B cell (primary cell): ENCODE results near the gene MAGI2. TPM values are rescaled to one million over a fixed set of nuclear protein-coding genes. Genes with fewer than 3 reads are reported as not detected.

ENCODE experiments used
- ATAC-seq: fragments of 200-7000 bp; cut with Tn5 transposase; one replicate; pipeline ENCODE4 v1.10.0; 2021; ENCODE audit warnings: low read depth, mild to moderate bottlenecking, moderate number of reproducible peaks, moderate library complexity
- CTCF ChIA-PET: fragments of 350-600 bp; sonication (Branson Sonifier 250); formaldehyde crosslinking; loops from one replicate; lab custom pipeline; 2021; ENCODE audit warnings: antibody characterized with exemption, inconsistent platforms; lab: Charles Lee
- POLR2A ChIA-PET: fragments of 350-600 bp; sonication (Branson Sonifier 250); formaldehyde crosslinking; loops from one replicate; lab custom pipeline; 2021; ENCODE audit warnings: antibody characterized with exemption; lab: Charles Lee
- DNase-seq: peaks from one replicate; pipeline ENCODE4 v3.0.0; 2013
- H2AFZ ChIP-seq: 2 replicates; pipeline ENCODE4 v1.6.1; 2012; ENCODE audit warnings: mild to moderate bottlenecking, low read depth, low read length; ENCODE audit not compliant: insufficient read depth, poor library complexity, severe bottlenecking
- H3K27ac ChIP-seq, 2 donors: 1 replicate in 1 of 2; 2 replicates in 1 of 2; pipeline ENCODE4 v1.5.1; 2012 to 2013; ENCODE audit warnings: low read length in 2 of 2, mild to moderate bottlenecking in 2 of 2, moderate library complexity in 1 of 2
- H3K27me3 ChIP-seq, 4 experiments: fragments of 200-600 bp in 1 of 4; sonication (generic) in 1 of 4; replicated peaks in 1 of 4; 1 replicate in 2 of 4; 2 replicates in 2 of 4; pipeline versions ENCODE4 v1.6.1 to v1.7.0; 2013 to 2016; ENCODE audit warnings: low read length in 3 of 4, mild to moderate bottlenecking in 2 of 4, mixed read lengths in 1 of 4, moderate library complexity in 1 of 4; ENCODE audit not compliant: insufficient read depth in 4 of 4, control insufficient read depth in 3 of 4; ENCODE audit errors: control extremely low read depth in 1 of 4
- H3K36me3 ChIP-seq, 2 experiments: replicated peaks in 1 of 2; 1 replicate in 1 of 2; 2 replicates in 1 of 2; pipeline versions ENCODE4 v1.6.1 to v1.7.1; 2013; ENCODE audit warnings: low read length in 1 of 2; ENCODE audit not compliant: insufficient read depth in 2 of 2, control insufficient read depth in 1 of 2; ENCODE audit errors: control extremely low read depth in 1 of 2, extremely low read depth in 1 of 2
- H3K4me1 ChIP-seq, 2 donors: fragments of 200-600 bp in 1 of 2; sonication (generic) in 1 of 2; 1 replicate in 1 of 2; 2 replicates in 1 of 2; pipeline versions ENCODE4 v1.5.1 to v1.6.1; 2013 to 2017; ENCODE audit warnings: low read length in 2 of 2; ENCODE audit not compliant: control insufficient read depth in 2 of 2, insufficient read depth in 2 of 2
- H3K4me2 ChIP-seq: replicated peaks from 2 replicates; pipeline ENCODE3; 2012; ENCODE audit warnings: mild to moderate bottlenecking, low read depth, low read length; ENCODE audit not compliant: poor library complexity, severe bottlenecking
- H3K4me3 ChIP-seq, 5 experiments: fragments of 200-600 bp in 1 of 5; sonication (generic) in 1 of 5; 1 replicate in 3 of 5; 2 replicates in 2 of 5; pipeline versions ENCODE4 v1.5.1 to v1.7.0; 2011 to 2016; ENCODE audit warnings: low read length in 4 of 5, mild to moderate bottlenecking in 4 of 5, low read depth in 2 of 5, control low read depth in 1 of 5, moderate library complexity in 1 of 5; ENCODE audit not compliant: insufficient read depth in 1 of 5; ENCODE audit errors: control extremely low read depth in 1 of 5, extremely low read depth in 1 of 5
- H3K79me2 ChIP-seq: fragments of 200-600 bp; sonication (generic); one replicate; pipeline ENCODE4 v1.6.0; 2016; ENCODE audit warnings: low read length; ENCODE audit not compliant: control insufficient read depth, insufficient read depth
- H3K9ac ChIP-seq: fragments of 200-600 bp; sonication (generic); 2 replicates; pipeline ENCODE4 v1.6.1; 2017; ENCODE audit warnings: mild to moderate bottlenecking, low read length, moderate library complexity
- H3K9me3 ChIP-seq, 3 donors: one replicate each; pipeline versions ENCODE4 v1.6.1 to v1.7.1; 2013; ENCODE audit warnings: low read length in 2 of 3; ENCODE audit not compliant: control insufficient read depth in 2 of 3, insufficient read depth in 1 of 3; ENCODE audit errors: control extremely low read depth in 1 of 3
- H4K20me1 ChIP-seq: 2 replicates; pipeline ENCODE4 v1.6.0; 2012; ENCODE audit warnings: mild to moderate bottlenecking, low read length; ENCODE audit not compliant: insufficient read depth, control insufficient read depth, poor library complexity, severe bottlenecking
- H3K27ac Mint-ChIP-seq: one replicate; pipeline ENCODE4 v1.8.0; 2021; ENCODE audit warnings: mixed read lengths
- H3K27me3 Mint-ChIP-seq: one replicate; pipeline ENCODE4 v1.8.0; 2021; ENCODE audit warnings: mixed read lengths
- H3K4me1 Mint-ChIP-seq: one replicate; pipeline ENCODE4 v1.8.0; 2021; ENCODE audit warnings: mixed read lengths
- H3K4me3 Mint-ChIP-seq: one replicate; pipeline ENCODE4 v1.8.0; 2021; ENCODE audit warnings: mixed read lengths
- H3K9me3 Mint-ChIP-seq: one replicate; pipeline ENCODE4 v1.8.0; 2022; ENCODE audit warnings: mixed read lengths; ENCODE audit not compliant: insufficient read depth
- EZH2 ChIP-seq: IDR thresholded peaks from 2 replicates; pipeline ENCODE4 v1.6.1; 2012; ENCODE audit warnings: borderline replicate concordance, low read depth, mild to moderate bottlenecking, moderate library complexity, low read length; ENCODE audit not compliant: insufficient read depth, poor library complexity, severe bottlenecking
- WGBS: methylation state at CpG from one replicate; pipeline ENCODE4 v1.1.5; 2013; ENCODE audit warnings: missing lambda C conversion rate; ENCODE audit not compliant: insufficient coverage; 5-methylcytosine and 5-hydroxymethylcytosine counted together
- intact Hi-C: fragments of 100-400 bp; cut with micrococcal nuclease; formaldehyde crosslinking; loops from one replicate; pipeline ENCODE4 v1.10.0; 2022
- polyA plus RNA-seq: library from polyadenylated mRNA; depleted of rRNA; stranded (reverse); fragments of >200 nt; gene quantifications from 2 replicates; pipeline ENCODE4 v1.2.3, GENCODE V29; 2012
- total RNA-seq, 2 donors: library from RNA; stranded (reverse); fragments of 120-200 nt in 1 of 2; gene quantifications; 1 replicate in 1 of 2; 2 replicates in 1 of 2; pipeline versions ENCODE4 v1.2.3 to v1.2.4, GENCODE V29; 2013 to 2022
- TF ChIP-seq, protein P1 (sequence below): fragments of 200-600 bp; IDR thresholded peaks from one replicate; pipeline ENCODE4 v1.8.0; 2022; ENCODE audit warnings: antibody characterized with exemption, mild to moderate bottlenecking

The MAGI2 gene
- total and polyA plus RNA-seq, 2 donors (not counting 1 experiment from before 2014, with no cell fraction given), result 0.16 to 0.64 TPM

DNA sequence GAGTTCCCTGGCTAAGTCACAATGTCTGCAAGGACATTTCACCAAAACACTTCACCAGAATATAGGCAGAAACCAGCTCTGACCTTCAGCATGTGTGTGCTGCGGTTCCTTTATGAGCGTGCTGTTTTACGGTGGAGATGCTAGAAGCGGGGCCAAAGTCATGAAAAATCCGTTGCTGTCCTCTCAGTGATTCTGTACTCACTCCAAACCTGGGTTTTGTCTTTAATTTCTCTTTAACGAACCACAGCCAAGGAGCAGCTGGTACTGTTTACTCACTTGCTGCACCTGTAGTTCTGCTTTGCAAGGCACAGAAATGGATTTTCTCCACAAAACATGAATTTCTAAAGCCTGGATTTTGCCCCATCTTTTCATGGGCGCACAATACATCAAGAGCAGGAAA lies 1015.0 kb downstream of the MAGI2 start:
- Mint-ChIP-seq H3K27me3 (peaks cover 2% of the 10 kb centered on the region), H3K27ac (no peak overlapping the region), H3K4me3 (no peak overlapping the region), H3K9me3 (no peaks in the 10 kb centered on the region), H3K4me1 (no peaks in the 10 kb centered on the region)
- POLR2A ChIA-PET, result no interaction called here
- H3K4me1 ChIP-seq, result no peaks in the 10 kb centered on the region
- H3K4me3 ChIP-seq, result no peak overlapping the region
- no peak overlapping the region for H3K4me2 ChIP-seq
- DNase-seq (no peak), ATAC-seq (no peak)
- no peaks in the 10 kb centered on the region for H3K27me3 ChIP-seq
- H3K79me2 ChIP-seq, result no peaks in the 10 kb centered on the region
- H3K9me3 ChIP-seq, result no peaks in the 10 kb centered on the region
- TF ChIP-seq EZH2, result no peak
- TF ChIP-seq, protein P1, sequence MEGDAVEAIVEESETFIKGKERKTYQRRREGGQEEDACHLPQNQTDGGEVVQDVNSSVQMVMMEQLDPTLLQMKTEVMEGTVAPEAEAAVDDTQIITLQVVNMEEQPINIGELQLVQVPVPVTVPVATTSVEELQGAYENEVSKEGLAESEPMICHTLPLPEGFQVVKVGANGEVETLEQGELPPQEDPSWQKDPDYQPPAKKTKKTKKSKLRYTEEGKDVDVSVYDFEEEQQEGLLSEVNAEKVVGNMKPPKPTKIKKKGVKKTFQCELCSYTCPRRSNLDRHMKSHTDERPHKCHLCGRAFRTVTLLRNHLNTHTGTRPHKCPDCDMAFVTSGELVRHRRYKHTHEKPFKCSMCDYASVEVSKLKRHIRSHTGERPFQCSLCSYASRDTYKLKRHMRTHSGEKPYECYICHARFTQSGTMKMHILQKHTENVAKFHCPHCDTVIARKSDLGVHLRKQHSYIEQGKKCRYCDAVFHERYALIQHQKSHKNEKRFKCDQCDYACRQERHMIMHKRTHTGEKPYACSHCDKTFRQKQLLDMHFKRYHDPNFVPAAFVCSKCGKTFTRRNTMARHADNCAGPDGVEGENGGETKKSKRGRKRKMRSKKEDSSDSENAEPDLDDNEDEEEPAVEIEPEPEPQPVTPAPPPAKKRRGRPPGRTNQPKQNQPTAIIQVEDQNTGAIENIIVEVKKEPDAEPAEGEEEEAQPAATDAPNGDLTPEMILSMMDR, result no peak
- CTCF ChIA-PET, result no interaction called here
- H3K27ac ChIP-seq, result no peak overlapping the region
- intact Hi-C loops, result no loop called here
- H2AFZ ChIP-seq, result no peak overlapping the region
- 97% methylated on average over 6 of the region's 7 CpGs for WGBS
- no peaks in the 10 kb centered on the region for H3K36me3 ChIP-seq
- no peaks in the 10 kb centered on the region for H4K20me1 ChIP-seq
- no peak overlapping the region for H3K9ac ChIP-seq

DNA sequence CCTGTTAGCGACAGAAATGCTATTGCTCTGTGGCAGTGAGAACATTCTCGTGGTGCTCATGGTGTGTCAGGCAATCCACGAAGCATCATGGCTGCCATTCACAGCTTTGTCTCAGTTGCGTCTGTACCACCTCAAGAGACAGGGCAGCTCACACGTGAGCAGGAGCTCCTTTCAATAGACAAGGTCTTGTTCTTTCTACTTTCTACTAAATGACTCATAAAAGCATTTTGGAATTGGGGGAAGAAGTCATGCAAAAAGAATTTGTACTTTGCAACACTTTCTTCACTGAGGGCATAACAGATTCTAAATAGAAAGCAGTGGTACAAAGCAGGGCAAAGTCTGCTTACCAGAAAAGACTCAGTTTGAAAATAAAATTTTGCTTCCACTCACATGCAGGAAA lies 1016.3 kb downstream of the MAGI2 start:
- Histone ChIP-seq H3K79me2 (no peaks in the 10 kb centered on the region), H3K4me2 (no peak overlapping the region), H4K20me1 (no peaks in the 10 kb centered on the region), H3K4me3 (no peak overlapping the region), H3K36me3 (no peaks in the 10 kb centered on the region), H3K9me3 (no peaks in the 10 kb centered on the region), H3K27me3 (no peaks in the 10 kb centered on the region), H3K9ac (no peak overlapping the region), H3K4me1 (no peaks in the 10 kb centered on the region), H2AFZ (no peak overlapping the region), H3K27ac (no peak overlapping the region)
- DNase-seq (no peak), ATAC-seq (no peak)
- intact Hi-C loops, result no loop called here
- POLR2A ChIA-PET, result no interaction called here
- no peak overlapping the region for H3K4me3 Mint-ChIP-seq
- no peaks in the 10 kb centered on the region for H3K4me1 Mint-ChIP-seq
- H3K9me3 Mint-ChIP-seq, result no peaks in the 10 kb centered on the region
- 62% methylated on average over 4 of the region's 5 CpGs for WGBS
- CTCF ChIA-PET, result no interaction called here
- H3K27me3 Mint-ChIP-seq, result peaks cover 2% of the 10 kb centered on the region
- no peak overlapping the region for H3K27ac Mint-ChIP-seq
- TF ChIP-seq, protein P1, result no peak
- TF ChIP-seq EZH2, result no peak
